Testis (tissue), 2 donors: ENCODE data around the gene RGMA.

Experiments used
- CTCF ChIP-seq, 3 experiments: fragments of 450-650 bp in 2 of 3; fragments of 200-600 bp in 1 of 3; sonication (generic) in 1 of 3; IDR thresholded peaks; one replicate each; pipeline ENCODE4 v1.5.1; 2016 to 2019; ENCODE audit warnings: antibody characterized with exemption in 3 of 3, mild to moderate bottlenecking in 2 of 3, moderate library complexity in 1 of 3
- POLR2A ChIP-seq: fragments of 450-650 bp; IDR thresholded peaks from one replicate; pipeline ENCODE4 v1.6.1; 2017; ENCODE audit warnings: antibody characterized with exemption, mild to moderate bottlenecking, moderate library complexity

- TF ChIP-seq POLR2A (no peak), CTCF (IDR thresholded peaks at IDR 0.05) (no peak)
These were observed 37.5 kb downstream of the RGMA start for GRCh38 chr15:93051236-93052089.
